Esophagus squamous epithelium (tissue), 4 donors: ENCODE data around the gene SMOC1.

ENCODE experiments used
- POLR2A ChIP-seq, 4 donors: fragments of 450-650 bp; IDR thresholded peaks; one replicate each; pipeline ENCODE4 v1.6.1; 2017; ENCODE audit warnings: antibody characterized with exemption in 4 of 4, mild to moderate bottlenecking in 4 of 4, moderate library complexity in 3 of 4
- TF ChIP-seq, protein P1 (sequence below), 6 experiments: fragments of 450-650 bp in 4 of 6; fragments of 200-600 bp in 2 of 6; sonication (generic) in 2 of 6; IDR thresholded peaks; one replicate each; pipeline ENCODE4 v1.5.1; 2016 to 2019; ENCODE audit warnings: antibody characterized with exemption in 6 of 6, mild to moderate bottlenecking in 4 of 6, moderate library complexity in 4 of 6

DNA sequence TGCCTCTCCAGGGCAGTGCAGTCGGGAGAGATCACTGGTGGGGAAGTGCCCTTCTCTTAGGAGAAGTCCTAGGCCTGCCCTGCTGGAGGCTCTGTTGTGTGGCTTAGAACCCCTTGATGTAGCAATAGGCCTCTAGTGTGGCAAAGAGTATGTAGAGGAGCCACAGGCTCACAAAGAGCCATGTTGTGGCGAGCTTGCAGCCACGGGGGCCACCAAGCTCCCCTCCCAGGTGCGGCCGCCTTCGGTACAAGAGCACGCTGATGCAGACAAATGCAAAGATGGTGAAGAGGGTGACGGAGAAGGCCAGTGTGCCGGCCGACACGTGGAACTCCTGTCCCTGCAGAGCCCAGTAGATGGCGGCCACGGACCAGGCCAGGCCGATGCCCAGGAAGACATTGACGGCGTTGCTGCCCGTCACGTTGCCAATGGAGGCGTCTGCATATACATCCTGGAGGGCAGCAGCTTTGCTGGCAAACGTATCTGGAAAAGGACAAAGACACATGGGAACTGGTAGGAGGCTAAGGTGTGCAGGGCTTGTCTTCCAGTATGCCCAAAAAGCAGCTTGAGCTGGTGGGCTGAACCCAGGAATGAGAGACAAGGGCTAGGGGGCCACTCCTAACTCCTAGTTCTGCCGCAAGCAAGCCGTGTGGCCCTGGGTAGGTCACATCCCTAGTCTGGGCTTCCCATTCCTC lies 166.8 kb downstream of the SMOC1 start:
- no peak for TF ChIP-seq POLR2A (IDR thresholded peaks at IDR 0.05)
- TF ChIP-seq, protein P1, sequence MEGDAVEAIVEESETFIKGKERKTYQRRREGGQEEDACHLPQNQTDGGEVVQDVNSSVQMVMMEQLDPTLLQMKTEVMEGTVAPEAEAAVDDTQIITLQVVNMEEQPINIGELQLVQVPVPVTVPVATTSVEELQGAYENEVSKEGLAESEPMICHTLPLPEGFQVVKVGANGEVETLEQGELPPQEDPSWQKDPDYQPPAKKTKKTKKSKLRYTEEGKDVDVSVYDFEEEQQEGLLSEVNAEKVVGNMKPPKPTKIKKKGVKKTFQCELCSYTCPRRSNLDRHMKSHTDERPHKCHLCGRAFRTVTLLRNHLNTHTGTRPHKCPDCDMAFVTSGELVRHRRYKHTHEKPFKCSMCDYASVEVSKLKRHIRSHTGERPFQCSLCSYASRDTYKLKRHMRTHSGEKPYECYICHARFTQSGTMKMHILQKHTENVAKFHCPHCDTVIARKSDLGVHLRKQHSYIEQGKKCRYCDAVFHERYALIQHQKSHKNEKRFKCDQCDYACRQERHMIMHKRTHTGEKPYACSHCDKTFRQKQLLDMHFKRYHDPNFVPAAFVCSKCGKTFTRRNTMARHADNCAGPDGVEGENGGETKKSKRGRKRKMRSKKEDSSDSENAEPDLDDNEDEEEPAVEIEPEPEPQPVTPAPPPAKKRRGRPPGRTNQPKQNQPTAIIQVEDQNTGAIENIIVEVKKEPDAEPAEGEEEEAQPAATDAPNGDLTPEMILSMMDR (IDR thresholded peaks at IDR 0.05): peak in 4 of 6 experiments; percentile 30 to 66 (median 45)
